SH-SY5Y (cell line): Measurements from ENCODE around the gene NR4A2.

ENCODE experiments used
- GATA2 ChIP-seq: IDR thresholded peaks from 2 replicates; pipeline ENCODE4 v1.6.1; 2011; ENCODE audit warnings: mild to moderate bottlenecking, low read depth, low read length
- GATA3 ChIP-seq: IDR thresholded peaks from 2 replicates; pipeline ENCODE4 v1.6.1; 2011; ENCODE audit warnings: low read depth, mild to moderate bottlenecking, low read length, moderate library complexity

DNA sequence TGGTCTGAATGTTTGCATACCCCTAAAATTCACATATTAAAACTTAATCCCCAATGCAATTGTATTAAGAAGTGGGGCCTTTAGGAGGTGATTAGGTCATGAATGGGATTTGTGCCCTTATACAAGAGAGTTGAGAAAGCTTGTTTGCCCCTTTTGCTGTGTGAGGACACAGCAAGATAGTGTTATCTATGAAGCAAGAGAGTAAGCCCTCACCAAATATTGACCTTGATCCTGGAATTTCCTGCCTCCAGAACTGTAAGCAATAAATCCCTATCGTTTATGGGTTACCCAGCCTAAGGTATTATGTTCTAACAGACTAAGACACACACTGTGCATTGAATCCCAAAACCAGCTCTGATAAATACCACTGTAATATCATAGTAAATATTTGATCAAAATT, 32.2 kb downstream of the NR4A2 start:
- TF ChIP-seq GATA2 (no peak), GATA3 (no peak)
